ENCODE results near the gene PMS1. TPM values are rescaled to one million over a fixed set of nuclear protein-coding genes. Genes with fewer than 3 reads are reported as not detected.

PMS1 gene
- total RNA-seq, 1 experiment from 2014 or later: 43.8 TPM

DNA sequence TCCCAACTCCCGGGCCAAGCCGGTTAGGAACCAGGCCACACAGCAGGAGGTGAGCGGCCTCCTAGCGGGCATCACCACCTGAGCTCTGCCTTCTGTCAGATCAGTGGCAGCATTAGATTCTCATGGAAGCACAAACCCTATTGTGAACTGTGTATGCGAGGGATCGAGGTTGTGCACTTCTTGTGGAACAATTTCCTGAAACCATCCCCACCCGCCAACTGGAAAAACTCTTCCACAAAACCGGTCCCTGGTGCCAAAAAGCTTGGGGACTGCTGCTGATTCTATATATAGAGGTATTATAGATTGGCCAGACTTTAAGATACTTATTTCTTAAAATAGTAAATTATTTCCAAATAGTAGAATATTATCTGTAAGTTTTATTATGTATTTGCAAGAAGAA, 89.4 kb downstream of the PMS1 start:
- TF ChIP-seq, protein P1, sequence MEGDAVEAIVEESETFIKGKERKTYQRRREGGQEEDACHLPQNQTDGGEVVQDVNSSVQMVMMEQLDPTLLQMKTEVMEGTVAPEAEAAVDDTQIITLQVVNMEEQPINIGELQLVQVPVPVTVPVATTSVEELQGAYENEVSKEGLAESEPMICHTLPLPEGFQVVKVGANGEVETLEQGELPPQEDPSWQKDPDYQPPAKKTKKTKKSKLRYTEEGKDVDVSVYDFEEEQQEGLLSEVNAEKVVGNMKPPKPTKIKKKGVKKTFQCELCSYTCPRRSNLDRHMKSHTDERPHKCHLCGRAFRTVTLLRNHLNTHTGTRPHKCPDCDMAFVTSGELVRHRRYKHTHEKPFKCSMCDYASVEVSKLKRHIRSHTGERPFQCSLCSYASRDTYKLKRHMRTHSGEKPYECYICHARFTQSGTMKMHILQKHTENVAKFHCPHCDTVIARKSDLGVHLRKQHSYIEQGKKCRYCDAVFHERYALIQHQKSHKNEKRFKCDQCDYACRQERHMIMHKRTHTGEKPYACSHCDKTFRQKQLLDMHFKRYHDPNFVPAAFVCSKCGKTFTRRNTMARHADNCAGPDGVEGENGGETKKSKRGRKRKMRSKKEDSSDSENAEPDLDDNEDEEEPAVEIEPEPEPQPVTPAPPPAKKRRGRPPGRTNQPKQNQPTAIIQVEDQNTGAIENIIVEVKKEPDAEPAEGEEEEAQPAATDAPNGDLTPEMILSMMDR (IDR thresholded peaks at IDR 0.05; ENCODE audit: unreplicated experiment): no peak
- BruUV-seq (replicated peaks): no TSS peak
- intact Hi-C loops (cut with micrococcal nuclease; ENCODE audit: unreplicated experiment): no loop called here
- Mint-ChIP-seq H3K27me3 (ENCODE audit: unreplicated experiment) (no peaks in the 10 kb centered on the region), H3K4me1 (ENCODE audit: low read depth, unreplicated experiment) (no peaks in the 10 kb centered on the region), H3K36me3 (ENCODE audit: insufficient read depth, unreplicated experiment) (peaks cover 8% of the 10 kb centered on the region), H3K4me3 (ENCODE audit: low read depth, unreplicated experiment) (no peak overlapping the region), H3K27ac (ENCODE audit: unreplicated experiment) (no peak overlapping the region), H3K9me3 (ENCODE audit: low read depth, unreplicated experiment) (no peaks in the 10 kb centered on the region)
- DNase-seq: no peak
- CTCF ChIA-PET: no interaction called here

DNA sequence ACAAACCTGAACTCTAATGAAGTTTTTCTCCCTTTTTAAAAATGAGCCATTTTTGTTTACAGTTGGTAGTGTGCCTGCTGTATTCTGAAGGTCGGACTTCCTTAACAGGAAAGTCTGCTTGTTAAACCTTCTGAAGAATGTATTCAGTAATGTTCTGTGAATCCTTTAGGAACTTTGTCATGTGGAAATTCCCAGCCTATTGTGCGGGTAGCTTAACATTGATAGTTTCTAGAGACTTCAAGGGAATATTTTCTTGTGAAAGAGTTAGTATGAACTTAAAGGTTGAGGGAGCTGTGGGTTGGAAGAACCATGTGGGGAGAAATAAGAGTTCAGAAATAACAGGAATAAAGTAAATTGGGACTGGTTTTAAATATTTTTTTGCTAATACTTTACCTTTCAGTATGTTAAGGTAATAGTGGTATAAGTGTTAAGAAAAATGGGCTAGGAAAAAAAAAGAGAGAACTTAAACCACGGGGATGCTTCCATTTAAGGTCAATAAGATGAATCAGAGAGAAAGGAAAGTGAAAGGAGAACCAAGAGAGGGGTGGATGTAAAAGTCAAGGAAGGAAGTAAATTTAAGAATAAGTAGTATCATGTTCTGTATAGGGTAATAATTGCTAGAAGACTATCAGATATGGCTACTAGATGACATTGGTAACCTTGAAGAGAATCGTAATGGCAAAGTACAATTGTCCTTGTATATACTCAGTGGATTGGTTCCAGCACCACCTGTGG, 90.5 kb downstream of the PMS1 start:
- Mint-ChIP-seq H3K4me1 (ENCODE audit: low read depth, unreplicated experiment) (no peaks in the 10 kb centered on the region), H3K27ac (ENCODE audit: unreplicated experiment) (peak overlapping the region; percentile 12), H3K36me3 (ENCODE audit: insufficient read depth, unreplicated experiment) (peaks cover 8% of the 10 kb centered on the region), H3K4me3 (ENCODE audit: low read depth, unreplicated experiment) (no peak overlapping the region), H3K27me3 (ENCODE audit: unreplicated experiment) (no peaks in the 10 kb centered on the region), H3K9me3 (ENCODE audit: low read depth, unreplicated experiment) (no peaks in the 10 kb centered on the region)
- CTCF ChIA-PET: no interaction called here
- TF ChIP-seq, protein P1 (IDR thresholded peaks at IDR 0.05; ENCODE audit: unreplicated experiment): no peak
- DNase-seq: no peak
- no TSS peak for BruUV-seq (replicated peaks)
- intact Hi-C loops (cut with micrococcal nuclease; ENCODE audit: unreplicated experiment): no loop called here

DNA sequence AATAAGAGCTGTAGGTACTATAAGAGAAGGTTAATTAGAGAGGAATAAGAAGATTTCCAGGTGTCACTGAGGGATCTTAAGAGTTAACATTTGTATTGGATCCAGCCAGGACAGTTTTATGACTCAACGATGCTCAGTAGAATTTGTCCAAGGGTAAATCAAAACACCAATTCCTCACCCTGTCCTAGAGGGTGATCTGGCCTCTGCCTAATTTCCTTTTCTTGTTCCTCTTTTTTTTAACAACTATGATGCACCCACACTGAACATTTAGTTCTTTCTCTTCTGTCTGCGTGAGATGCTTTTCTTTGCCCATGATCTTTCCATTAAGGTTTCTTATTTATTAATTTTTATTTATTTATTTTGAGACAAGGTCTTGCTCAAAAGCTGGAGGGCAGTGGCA, 92.0 kb downstream of the PMS1 start:
- Mint-ChIP-seq H3K4me1 (ENCODE audit: low read depth, unreplicated experiment) (no peaks in the 10 kb centered on the region), H3K27me3 (ENCODE audit: unreplicated experiment) (no peaks in the 10 kb centered on the region), H3K36me3 (ENCODE audit: insufficient read depth, unreplicated experiment) (peaks cover 8% of the 10 kb centered on the region), H3K4me3 (ENCODE audit: low read depth, unreplicated experiment) (no peak overlapping the region), H3K27ac (ENCODE audit: unreplicated experiment) (no peak overlapping the region), H3K9me3 (ENCODE audit: low read depth, unreplicated experiment) (no peaks in the 10 kb centered on the region)
- intact Hi-C loops (cut with micrococcal nuclease; ENCODE audit: unreplicated experiment): no loop called here
- CTCF ChIA-PET: no interaction called here
- no peak for DNase-seq
- no TSS peak for BruUV-seq (replicated peaks)
- TF ChIP-seq, protein P1 (IDR thresholded peaks at IDR 0.05; ENCODE audit: unreplicated experiment): no peak

DNA sequence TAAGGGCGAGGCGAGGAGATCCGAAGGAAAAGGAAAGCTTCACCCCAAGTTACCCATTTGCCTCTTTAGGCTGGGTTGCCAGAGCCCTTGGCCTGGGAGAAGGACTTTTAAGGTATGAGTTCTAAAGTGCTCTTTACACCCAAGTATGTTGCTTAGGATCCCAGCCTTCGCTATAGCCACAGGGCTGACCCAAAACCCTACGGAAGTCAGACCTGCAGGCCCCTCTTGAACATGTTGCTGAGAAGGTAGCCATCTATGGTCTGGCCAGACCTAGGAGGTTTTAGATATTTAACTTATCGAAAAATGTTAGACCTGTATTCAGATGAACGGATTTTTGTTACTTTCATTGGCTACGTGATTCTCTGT, 95.4 kb downstream of the PMS1 start:
- Mint-ChIP-seq H3K4me3 (ENCODE audit: low read depth, unreplicated experiment) (no peak overlapping the region), H3K4me1 (ENCODE audit: low read depth, unreplicated experiment) (no peaks in the 10 kb centered on the region), H3K9me3 (ENCODE audit: low read depth, unreplicated experiment) (no peaks in the 10 kb centered on the region), H3K27me3 (ENCODE audit: unreplicated experiment) (no peaks in the 10 kb centered on the region), H3K27ac (ENCODE audit: unreplicated experiment) (no peak overlapping the region), H3K36me3 (ENCODE audit: insufficient read depth, unreplicated experiment) (peaks cover 8% of the 10 kb centered on the region)
- TF ChIP-seq, protein P1 (IDR thresholded peaks at IDR 0.05; ENCODE audit: unreplicated experiment): no peak
- no TSS peak for BruUV-seq (replicated peaks)
- CTCF ChIA-PET: no interaction called here
- intact Hi-C loops (cut with micrococcal nuclease; ENCODE audit: unreplicated experiment): no loop called here
- no peak for DNase-seq

Data from Calu3 (cell line).